Body of pancreas (tissue), 4 donors: ENCODE results near the gene IFT27.

ENCODE experiments used
- CTCF ChIP-seq, 7 experiments: fragments of 450-650 bp in 4 of 7; fragments of 200-600 bp in 3 of 7; sonication (generic) in 3 of 7; IDR thresholded peaks; one replicate each; pipeline ENCODE4 v1.5.1; 2016 to 2019; ENCODE audit warnings: antibody characterized with exemption in 7 of 7
- POLR2A ChIP-seq, 3 donors: fragments of 450-650 bp; IDR thresholded peaks; one replicate each; pipeline ENCODE4 v1.6.1; 2016; ENCODE audit warnings: antibody characterized with exemption in 3 of 3, mild to moderate bottlenecking in 2 of 3

- TF ChIP-seq CTCF (IDR thresholded peaks at IDR 0.05), result no peak
- TF ChIP-seq POLR2A (IDR thresholded peaks at IDR 0.05), result no peak
Observed at GRCh38 chr22:36778020-36778419, 2.1 kb upstream of the IFT27 start.
